ENCODE measurements around the gene STMN3. TPM values are rescaled to one million over a fixed set of nuclear protein-coding genes. Genes with fewer than 3 reads are reported as not detected.

STMN3 gene
- total RNA-seq, 1 experiment from 2014 or later, result 138 TPM

DNA sequence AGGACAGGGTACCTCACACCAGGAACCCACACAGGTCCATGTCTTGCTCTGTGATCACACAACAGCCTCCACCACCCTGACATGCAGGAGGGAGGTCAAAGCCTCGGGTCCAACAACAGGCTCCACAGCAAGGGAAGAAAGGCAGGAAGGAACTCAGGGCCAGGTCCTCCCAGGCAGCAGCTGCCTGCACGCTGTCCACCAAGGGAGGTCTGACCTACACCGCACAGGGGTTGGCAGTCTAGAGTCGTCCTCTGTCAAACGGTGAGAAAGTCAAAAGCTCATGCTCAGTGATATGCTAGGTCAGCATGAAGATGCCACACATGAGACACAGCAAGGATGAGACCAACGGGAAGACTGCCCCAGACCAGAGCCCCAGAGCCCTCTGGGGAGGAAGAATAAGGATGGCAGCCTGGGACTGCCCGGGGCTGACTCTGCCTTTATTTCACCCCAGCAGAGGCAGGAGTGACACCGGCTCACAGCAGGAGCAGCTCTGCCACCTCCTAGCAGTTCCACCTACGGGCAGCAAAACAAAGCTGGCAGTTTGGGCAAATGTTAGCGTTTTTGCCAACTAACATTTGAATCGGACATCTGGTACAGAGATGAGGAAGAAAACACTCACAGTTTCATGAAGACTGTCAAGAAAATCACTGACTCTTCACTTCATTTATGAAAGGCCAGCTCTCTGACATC lies 34.8 kb downstream of the STMN3 start:
- no peak for ATAC-seq
- ChIA-PET CTCF (no interaction called here), POLR2A (no interaction called here), RAD21 (ENCODE audit: low non-redundant PET in 1 of 2, low total read pairs in 2 of 2, uncharacterized antibody in 2 of 2, unreplicated experiment in 2 of 2) (no interaction called here)
- H3K27ac ChIP-seq (ENCODE audit: low read depth, low read length), result no peak overlapping the region; the same call in 1 of the 2 replicates
- no peak overlapping the region for H3K4me3 ChIP-seq (replicated peaks in 1 of 2; ENCODE audit: low read depth in 1 of 2, low read length in 2 of 2)
- no peak for DNase-seq (ENCODE audit: low read depth, low spot score)
- H3K9me2 ChIP-seq (ENCODE audit: insufficient read depth), result no peaks in the 10 kb centered on the region
- H3K9me3 ChIP-seq (ENCODE audit: control insufficient read depth in 1 of 2, insufficient read depth in 1 of 2, low read depth in 1 of 2, low read length in 2 of 2), result peaks cover 5 to 6% of the 10 kb centered on the region in 2 experiments; a peak in 1 of 4 replicates
- no peak overlapping the region for H2AFZ ChIP-seq (ENCODE audit: low read depth, low read length, poor library complexity, severe bottlenecking)
- no TSS peak for BruUV-seq (replicated peaks)
- intact Hi-C loops (cut with micrococcal nuclease), result no loop called here
- no peak overlapping the region for H3K4me2 ChIP-seq (ENCODE audit: low read length)
- no peaks in the 10 kb centered on the region for H3K4me1 ChIP-seq (ENCODE audit: control insufficient read depth in 1 of 2, insufficient read depth in 2 of 2, low read length in 2 of 2)
- no peaks in the 10 kb centered on the region for H3K27me3 ChIP-seq (ENCODE audit: insufficient read depth, low read length)
- peaks cover 4 to 20% of the 10 kb centered on the region in 2 experiments for H3K36me3 ChIP-seq (ENCODE audit: control insufficient read depth in 1 of 2, insufficient read depth in 2 of 2, low read length in 2 of 2)
- peaks cover 35% of the 10 kb centered on the region for H3K79me2 ChIP-seq (ENCODE audit: insufficient read depth, low read length)
- H4K20me1 ChIP-seq (ENCODE audit: insufficient read depth), result no peaks in the 10 kb centered on the region
- no peak for TF ChIP-seq RAD21 (IDR thresholded peaks at IDR 0.05; ENCODE audit: low read depth)
- TF ChIP-seq EZH2phosphoT487 (IDR thresholded peaks at IDR 0.05; ENCODE audit: borderline replicate concordance), result no peak
- TF ChIP-seq, protein P1, sequence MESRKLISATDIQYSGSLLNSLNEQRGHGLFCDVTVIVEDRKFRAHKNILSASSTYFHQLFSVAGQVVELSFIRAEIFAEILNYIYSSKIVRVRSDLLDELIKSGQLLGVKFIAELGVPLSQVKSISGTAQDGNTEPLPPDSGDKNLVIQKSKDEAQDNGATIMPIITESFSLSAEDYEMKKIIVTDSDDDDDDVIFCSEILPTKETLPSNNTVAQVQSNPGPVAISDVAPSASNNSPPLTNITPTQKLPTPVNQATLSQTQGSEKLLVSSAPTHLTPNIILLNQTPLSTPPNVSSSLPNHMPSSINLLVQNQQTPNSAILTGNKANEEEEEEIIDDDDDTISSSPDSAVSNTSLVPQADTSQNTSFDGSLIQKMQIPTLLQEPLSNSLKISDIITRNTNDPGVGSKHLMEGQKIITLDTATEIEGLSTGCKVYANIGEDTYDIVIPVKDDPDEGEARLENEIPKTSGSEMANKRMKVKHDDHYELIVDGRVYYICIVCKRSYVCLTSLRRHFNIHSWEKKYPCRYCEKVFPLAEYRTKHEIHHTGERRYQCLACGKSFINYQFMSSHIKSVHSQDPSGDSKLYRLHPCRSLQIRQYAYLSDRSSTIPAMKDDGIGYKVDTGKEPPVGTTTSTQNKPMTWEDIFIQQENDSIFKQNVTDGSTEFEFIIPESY (IDR thresholded peaks at IDR 0.05; ENCODE audit: extremely low read depth, insufficient replicate concordance, low read length), result no peak
- TF ChIP-seq CBX3 (IDR thresholded peaks at IDR 0.05; ENCODE audit: low read depth), result no peak
- TF ChIP-seq CEBPB (IDR thresholded peaks at IDR 0.05; ENCODE audit: low read depth), result no peak
- no peak overlapping the region for H3K9ac ChIP-seq (ENCODE audit: low read length)

GRCh38 chr20:63617876-63618265 lies 35.4 kb downstream of the STMN3 start:
- Histone ChIP-seq H2AFZ (ENCODE audit: low read depth, low read length, poor library complexity, severe bottlenecking) (no peak overlapping the region), H3K9me3 (ENCODE audit: control insufficient read depth in 1 of 2, insufficient read depth in 1 of 2, low read depth in 1 of 2, low read length in 2 of 2) (peaks cover 5 to 6% of the 10 kb centered on the region in 2 experiments; a peak in 1 of 4 replicates), H3K9me2 (ENCODE audit: insufficient read depth) (no peaks in the 10 kb centered on the region), H3K27me3 (ENCODE audit: insufficient read depth, low read length) (no peaks in the 10 kb centered on the region), H3K79me2 (ENCODE audit: insufficient read depth, low read length) (peaks cover 29% of the 10 kb centered on the region), H4K20me1 (ENCODE audit: insufficient read depth) (no peaks in the 10 kb centered on the region), H3K4me3 (replicated peaks in 1 of 2; ENCODE audit: low read depth in 1 of 2, low read length in 2 of 2) (no peak overlapping the region), H3K4me1 (ENCODE audit: control insufficient read depth in 1 of 2, insufficient read depth in 2 of 2, low read length in 2 of 2) (no peaks in the 10 kb centered on the region), H3K9ac (ENCODE audit: low read length) (no peak overlapping the region), H3K27ac (ENCODE audit: low read depth, low read length) (no peak overlapping the region), H3K36me3 (ENCODE audit: control insufficient read depth in 1 of 2, insufficient read depth in 2 of 2, low read length in 2 of 2) (peaks cover 3 to 20% of the 10 kb centered on the region in 2 experiments), H3K4me2 (ENCODE audit: low read length) (no peak overlapping the region)
- intact Hi-C loops (cut with micrococcal nuclease), result no loop called here
- ChIA-PET CTCF (no interaction called here), POLR2A (no interaction called here), RAD21 (ENCODE audit: low non-redundant PET in 1 of 2, low total read pairs in 2 of 2, uncharacterized antibody in 2 of 2, unreplicated experiment in 2 of 2) (no interaction called here)
- BruUV-seq (replicated peaks), result no TSS peak
- DNase-seq (ENCODE audit: low read depth, low spot score) (no peak), ATAC-seq (no peak)
- TF ChIP-seq POLR2AphosphoS5 (IDR thresholded peaks at IDR 0.05; ENCODE audit: low read depth, low read length) (no peak), YY1 (IDR thresholded peaks at IDR 0.05; ENCODE audit: extremely low read depth, insufficient replicate concordance, low read depth, low read length) (no peak)
- TF ChIP-seq, protein P2, sequence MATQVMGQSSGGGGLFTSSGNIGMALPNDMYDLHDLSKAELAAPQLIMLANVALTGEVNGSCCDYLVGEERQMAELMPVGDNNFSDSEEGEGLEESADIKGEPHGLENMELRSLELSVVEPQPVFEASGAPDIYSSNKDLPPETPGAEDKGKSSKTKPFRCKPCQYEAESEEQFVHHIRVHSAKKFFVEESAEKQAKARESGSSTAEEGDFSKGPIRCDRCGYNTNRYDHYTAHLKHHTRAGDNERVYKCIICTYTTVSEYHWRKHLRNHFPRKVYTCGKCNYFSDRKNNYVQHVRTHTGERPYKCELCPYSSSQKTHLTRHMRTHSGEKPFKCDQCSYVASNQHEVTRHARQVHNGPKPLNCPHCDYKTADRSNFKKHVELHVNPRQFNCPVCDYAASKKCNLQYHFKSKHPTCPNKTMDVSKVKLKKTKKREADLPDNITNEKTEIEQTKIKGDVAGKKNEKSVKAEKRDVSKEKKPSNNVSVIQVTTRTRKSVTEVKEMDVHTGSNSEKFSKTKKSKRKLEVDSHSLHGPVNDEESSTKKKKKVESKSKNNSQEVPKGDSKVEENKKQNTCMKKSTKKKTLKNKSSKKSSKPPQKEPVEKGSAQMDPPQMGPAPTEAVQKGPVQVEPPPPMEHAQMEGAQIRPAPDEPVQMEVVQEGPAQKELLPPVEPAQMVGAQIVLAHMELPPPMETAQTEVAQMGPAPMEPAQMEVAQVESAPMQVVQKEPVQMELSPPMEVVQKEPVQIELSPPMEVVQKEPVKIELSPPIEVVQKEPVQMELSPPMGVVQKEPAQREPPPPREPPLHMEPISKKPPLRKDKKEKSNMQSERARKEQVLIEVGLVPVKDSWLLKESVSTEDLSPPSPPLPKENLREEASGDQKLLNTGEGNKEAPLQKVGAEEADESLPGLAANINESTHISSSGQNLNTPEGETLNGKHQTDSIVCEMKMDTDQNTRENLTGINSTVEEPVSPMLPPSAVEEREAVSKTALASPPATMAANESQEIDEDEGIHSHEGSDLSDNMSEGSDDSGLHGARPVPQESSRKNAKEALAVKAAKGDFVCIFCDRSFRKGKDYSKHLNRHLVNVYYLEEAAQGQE (IDR thresholded peaks at IDR 0.05; ENCODE audit: low read depth), result no peak
- TF ChIP-seq, protein P3, sequence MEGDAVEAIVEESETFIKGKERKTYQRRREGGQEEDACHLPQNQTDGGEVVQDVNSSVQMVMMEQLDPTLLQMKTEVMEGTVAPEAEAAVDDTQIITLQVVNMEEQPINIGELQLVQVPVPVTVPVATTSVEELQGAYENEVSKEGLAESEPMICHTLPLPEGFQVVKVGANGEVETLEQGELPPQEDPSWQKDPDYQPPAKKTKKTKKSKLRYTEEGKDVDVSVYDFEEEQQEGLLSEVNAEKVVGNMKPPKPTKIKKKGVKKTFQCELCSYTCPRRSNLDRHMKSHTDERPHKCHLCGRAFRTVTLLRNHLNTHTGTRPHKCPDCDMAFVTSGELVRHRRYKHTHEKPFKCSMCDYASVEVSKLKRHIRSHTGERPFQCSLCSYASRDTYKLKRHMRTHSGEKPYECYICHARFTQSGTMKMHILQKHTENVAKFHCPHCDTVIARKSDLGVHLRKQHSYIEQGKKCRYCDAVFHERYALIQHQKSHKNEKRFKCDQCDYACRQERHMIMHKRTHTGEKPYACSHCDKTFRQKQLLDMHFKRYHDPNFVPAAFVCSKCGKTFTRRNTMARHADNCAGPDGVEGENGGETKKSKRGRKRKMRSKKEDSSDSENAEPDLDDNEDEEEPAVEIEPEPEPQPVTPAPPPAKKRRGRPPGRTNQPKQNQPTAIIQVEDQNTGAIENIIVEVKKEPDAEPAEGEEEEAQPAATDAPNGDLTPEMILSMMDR (IDR thresholded peaks at IDR 0.05 in 2 of 3, conservative IDR thresholded peaks at IDR 0.05 in 1 of 3; ENCODE audit: borderline replicate concordance in 1 of 3, insufficient read depth in 1 of 3, low read depth in 2 of 3, low read length in 2 of 3), result no peak
